ENCODE data around the gene PRKN.

The PRKN gene

DNA sequence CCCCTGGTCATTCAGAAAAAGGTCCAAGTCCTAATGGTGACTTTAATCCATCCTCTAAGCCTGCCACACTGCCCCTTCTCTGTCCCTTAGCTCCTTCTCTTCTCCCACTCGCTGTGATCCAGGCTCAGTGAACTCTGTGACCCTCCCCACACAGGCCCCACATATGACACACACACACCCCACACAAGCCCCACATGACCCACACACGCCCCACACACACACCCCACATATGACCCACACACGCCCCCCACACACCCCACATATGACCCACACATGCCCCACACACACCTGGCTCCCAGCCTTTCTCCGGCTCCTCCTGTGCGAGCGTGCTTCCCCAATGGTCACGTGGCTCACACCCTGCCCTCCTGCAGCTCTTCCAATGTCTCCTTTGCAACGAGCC is 925.3 kb downstream of the PRKN start:
- CTCF ChIA-PET: no interaction called here
- TF ChIP-seq SUZ12 (IDR thresholded peaks at IDR 0.05): no peak
- TF ChIP-seq FOXM1 (IDR thresholded peaks at IDR 0.05; ENCODE audit: borderline replicate concordance): no peak
- no peak for TF ChIP-seq HDGF (IDR thresholded peaks at IDR 0.05; ENCODE audit: borderline replicate concordance)
- POLR2A ChIA-PET: no interaction called here
- DNase-seq (ENCODE audit: extremely low spot score): no peak

DNA sequence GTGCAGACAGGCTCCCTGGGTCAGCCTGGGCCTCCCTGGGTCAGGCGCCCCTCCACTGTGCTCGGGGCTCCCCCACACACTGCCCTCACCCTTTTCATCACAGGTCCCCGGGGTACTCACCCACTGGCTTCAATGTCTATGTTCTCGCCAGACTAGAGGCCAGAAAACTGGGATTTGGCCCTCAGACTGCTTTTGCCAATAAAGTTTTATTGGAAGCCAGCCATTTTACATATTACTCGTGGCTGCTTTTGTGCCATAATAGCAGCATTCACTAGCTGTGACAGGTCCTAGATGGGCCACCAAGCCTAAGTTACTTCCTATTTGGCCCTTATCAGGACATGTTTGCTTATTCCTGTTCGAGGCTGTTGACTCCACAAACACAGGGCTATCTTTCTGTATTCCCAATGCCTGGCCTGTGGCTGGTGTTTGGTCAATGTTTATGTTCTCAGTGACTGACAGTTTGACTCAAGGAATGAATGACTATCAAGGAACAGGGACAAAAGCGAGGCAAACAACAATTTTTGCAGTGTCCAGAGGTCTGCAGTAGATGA is 928.6 kb downstream of the PRKN start:
- TF ChIP-seq HDGF (IDR thresholded peaks at IDR 0.05; ENCODE audit: borderline replicate concordance): no peak
- TF ChIP-seq ZNF384 (IDR thresholded peaks at IDR 0.05): no peak
- no peak for TF ChIP-seq LEF1 (IDR thresholded peaks at IDR 0.05; ENCODE audit: borderline replicate concordance)
- TF ChIP-seq CTBP1 (IDR thresholded peaks at IDR 0.05; ENCODE audit: borderline replicate concordance): no peak
- TF ChIP-seq FOXA1 (IDR thresholded peaks at IDR 0.05): no peak
- no peak for TF ChIP-seq ARNT (IDR thresholded peaks at IDR 0.05)
- CTCF ChIA-PET: no interaction called here
- DNase-seq (ENCODE audit: extremely low spot score): no peak
- POLR2A ChIA-PET: no interaction called here

DNA sequence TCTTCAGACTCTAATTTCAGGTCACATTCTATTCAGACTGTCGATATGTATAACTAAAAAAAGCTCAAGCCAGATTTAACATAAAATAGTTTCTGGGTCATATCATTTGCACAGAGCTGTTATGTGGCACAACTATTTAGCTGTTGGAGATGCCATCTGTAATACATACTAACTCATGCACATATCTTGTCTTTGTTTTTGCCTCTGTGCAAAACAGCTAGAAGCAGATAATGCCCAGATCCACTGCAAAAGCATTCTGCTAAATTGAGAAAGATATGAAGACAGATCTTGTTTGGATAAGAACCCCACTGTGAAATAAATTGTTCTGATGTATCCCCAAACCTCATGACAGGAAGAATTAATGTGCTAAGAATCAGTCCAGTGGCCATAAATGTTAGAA is 930.9 kb downstream of the PRKN start:
- no peak for TF ChIP-seq SUZ12 (IDR thresholded peaks at IDR 0.05)
- TF ChIP-seq TARDBP (IDR thresholded peaks at IDR 0.05): no peak
- TF ChIP-seq FOXM1 (IDR thresholded peaks at IDR 0.05; ENCODE audit: borderline replicate concordance): no peak
- no peak for TF ChIP-seq ZNF384 (IDR thresholded peaks at IDR 0.05)
- no peak for TF ChIP-seq L3MBTL2 (conservative IDR thresholded peaks at IDR 0.05)
- TF ChIP-seq FOXK2 (IDR thresholded peaks at IDR 0.05): no peak
- no peak for TF ChIP-seq NFRKB (IDR thresholded peaks at IDR 0.05)
- TF ChIP-seq CTBP1 (IDR thresholded peaks at IDR 0.05; ENCODE audit: borderline replicate concordance): no peak
- no peak for TF ChIP-seq ELF4 (IDR thresholded peaks at IDR 0.05)
- no peak for TF ChIP-seq SP1 (IDR thresholded peaks at IDR 0.05)
- no peak for TF ChIP-seq BHLHE40 (IDR thresholded peaks at IDR 0.05; ENCODE audit: borderline replicate concordance)
- no peak for TF ChIP-seq HDGF (IDR thresholded peaks at IDR 0.05; ENCODE audit: borderline replicate concordance)
- no peak for TF ChIP-seq ARNT (IDR thresholded peaks at IDR 0.05)
- TF ChIP-seq LEF1 (IDR thresholded peaks at IDR 0.05; ENCODE audit: borderline replicate concordance): no peak
- no peak for TF ChIP-seq FOXA1 (IDR thresholded peaks at IDR 0.05)
- TF ChIP-seq, protein P1, sequence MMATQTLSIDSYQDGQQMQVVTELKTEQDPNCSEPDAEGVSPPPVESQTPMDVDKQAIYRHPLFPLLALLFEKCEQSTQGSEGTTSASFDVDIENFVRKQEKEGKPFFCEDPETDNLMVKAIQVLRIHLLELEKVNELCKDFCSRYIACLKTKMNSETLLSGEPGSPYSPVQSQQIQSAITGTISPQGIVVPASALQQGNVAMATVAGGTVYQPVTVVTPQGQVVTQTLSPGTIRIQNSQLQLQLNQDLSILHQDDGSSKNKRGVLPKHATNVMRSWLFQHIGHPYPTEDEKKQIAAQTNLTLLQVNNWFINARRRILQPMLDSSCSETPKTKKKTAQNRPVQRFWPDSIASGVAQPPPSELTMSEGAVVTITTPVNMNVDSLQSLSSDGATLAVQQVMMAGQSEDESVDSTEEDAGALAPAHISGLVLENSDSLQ (IDR thresholded peaks at IDR 0.05): no peak
- CTCF ChIA-PET: no interaction called here
- POLR2A ChIA-PET: no interaction called here
- DNase-seq (ENCODE audit: extremely low spot score): no peak

DNA sequence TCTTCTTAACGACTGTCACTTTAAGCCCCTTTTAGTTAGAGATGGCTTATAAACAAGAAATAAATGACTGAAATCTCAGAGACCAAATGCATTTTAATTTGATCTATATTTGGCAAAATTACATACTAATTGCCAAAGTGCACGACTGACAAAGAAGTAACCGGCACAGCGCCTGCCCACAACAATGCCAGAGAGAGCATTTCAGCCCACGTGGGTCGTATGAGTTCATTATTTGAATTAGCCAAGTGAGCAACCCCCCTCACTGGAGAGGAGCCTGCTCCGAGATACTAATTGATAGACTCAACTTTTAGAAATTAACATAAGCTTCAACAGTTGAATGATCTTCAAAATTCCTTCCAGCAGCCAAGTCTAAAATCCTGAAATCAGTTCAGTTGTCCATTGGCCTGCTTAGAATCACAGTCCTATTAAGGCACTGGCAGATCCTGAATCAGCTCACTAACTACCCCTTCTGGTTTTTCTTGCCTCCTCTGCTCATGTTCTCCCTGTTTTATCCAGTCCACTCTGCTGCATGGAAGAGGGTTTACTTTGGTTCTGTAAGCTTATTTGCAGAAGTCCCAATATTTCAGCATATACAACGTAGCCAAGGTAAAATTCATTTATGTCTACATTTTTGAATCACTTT is 934.6 kb downstream of the PRKN start:
- ChIA-PET POLR2A (interaction anchor here (0.5 kb wide), 1 partner anchor 9 kb away, joined by 3 read pairs; no protein-coding TSS in a partner anchor), CTCF (no interaction called here)
- no peak for TF ChIP-seq NFRKB (IDR thresholded peaks at IDR 0.05)
- TF ChIP-seq FOXK2 (IDR thresholded peaks at IDR 0.05): no peak
- no peak for TF ChIP-seq ELF4 (IDR thresholded peaks at IDR 0.05)
- no peak for TF ChIP-seq HDGF (IDR thresholded peaks at IDR 0.05; ENCODE audit: borderline replicate concordance)
- TF ChIP-seq ZNF384 (IDR thresholded peaks at IDR 0.05): no peak
- TF ChIP-seq CTBP1 (IDR thresholded peaks at IDR 0.05; ENCODE audit: borderline replicate concordance): no peak
- no peak for TF ChIP-seq SUZ12 (IDR thresholded peaks at IDR 0.05)
- no peak for TF ChIP-seq ARNT (IDR thresholded peaks at IDR 0.05)
- TF ChIP-seq BHLHE40 (IDR thresholded peaks at IDR 0.05; ENCODE audit: borderline replicate concordance): no peak
- TF ChIP-seq FOXM1 (IDR thresholded peaks at IDR 0.05; ENCODE audit: borderline replicate concordance): no peak
- no peak for TF ChIP-seq LEF1 (IDR thresholded peaks at IDR 0.05; ENCODE audit: borderline replicate concordance)
- TF ChIP-seq FOXA1 (IDR thresholded peaks at IDR 0.05): no peak
- DNase-seq (ENCODE audit: extremely low spot score): no peak

DNA sequence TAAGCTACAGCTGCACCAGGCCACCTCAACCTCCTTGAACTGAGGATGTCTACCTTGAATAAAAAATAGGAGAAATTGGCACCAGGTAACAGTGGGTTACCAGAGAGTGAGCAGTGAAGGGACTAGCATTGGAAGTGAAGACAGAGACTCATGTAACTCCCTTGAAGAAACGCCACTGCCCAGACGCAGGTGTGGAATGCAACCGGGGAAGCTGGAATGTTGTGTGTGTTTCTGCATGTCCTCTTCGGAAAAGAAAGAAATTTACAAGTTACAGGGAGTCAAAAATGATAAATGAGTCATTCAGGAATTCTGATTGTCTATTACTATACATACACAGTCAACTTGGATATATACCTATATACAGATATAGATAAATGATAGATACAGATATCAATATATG is 939.0 kb downstream of the PRKN start:
- DNase-seq (ENCODE audit: extremely low spot score): no peak
- TF ChIP-seq SP1 (IDR thresholded peaks at IDR 0.05) (no peak), L3MBTL2 (conservative IDR thresholded peaks at IDR 0.05) (no peak), ELF4 (IDR thresholded peaks at IDR 0.05) (no peak), FOXA1 (IDR thresholded peaks at IDR 0.05) (no peak), SUZ12 (IDR thresholded peaks at IDR 0.05) (no peak), NFRKB (IDR thresholded peaks at IDR 0.05) (no peak), BHLHE40 (IDR thresholded peaks at IDR 0.05; ENCODE audit: borderline replicate concordance) (no peak), FOXM1 (IDR thresholded peaks at IDR 0.05; ENCODE audit: borderline replicate concordance) (no peak), ZNF384 (IDR thresholded peaks at IDR 0.05) (no peak), CTBP1 (IDR thresholded peaks at IDR 0.05; ENCODE audit: borderline replicate concordance) (no peak), FOXK2 (IDR thresholded peaks at IDR 0.05) (no peak), TARDBP (IDR thresholded peaks at IDR 0.05) (no peak), LEF1 (IDR thresholded peaks at IDR 0.05; ENCODE audit: borderline replicate concordance) (no peak), ARNT (IDR thresholded peaks at IDR 0.05) (no peak)
- TF ChIP-seq, protein P1 (IDR thresholded peaks at IDR 0.05): no peak
- ChIA-PET CTCF (interaction anchor here (0.5 to 0.7 kb wide), 2 partner anchors 10 to 16 kb away, joined by 3 read pairs; no protein-coding TSS in a partner anchor), POLR2A (no interaction called here)

DNA sequence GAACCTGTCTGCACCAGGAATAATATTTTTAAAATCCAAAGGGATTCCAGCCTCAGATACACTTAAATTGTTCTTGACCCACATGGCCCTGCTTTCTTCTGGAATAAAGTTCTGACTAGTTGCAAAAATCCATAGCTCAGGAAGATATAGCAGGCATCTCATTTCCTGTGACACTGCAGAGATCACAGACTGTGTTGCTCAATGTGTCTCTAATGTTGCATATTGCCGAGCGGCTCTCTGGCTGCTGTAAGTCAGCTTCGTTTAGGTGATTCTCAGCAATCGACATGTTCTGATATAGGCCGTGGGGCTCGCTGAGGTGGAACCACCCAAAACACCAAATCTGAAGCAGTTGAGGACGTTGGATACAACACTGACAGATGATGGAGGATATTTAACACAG is 955.4 kb downstream of the PRKN start:
- DNase-seq (ENCODE audit: extremely low spot score): no peak
- ChIA-PET CTCF (no interaction called here), POLR2A (no interaction called here)
- no peak for TF ChIP-seq L3MBTL2 (conservative IDR thresholded peaks at IDR 0.05)
- TF ChIP-seq BHLHE40 (IDR thresholded peaks at IDR 0.05; ENCODE audit: borderline replicate concordance): no peak
- TF ChIP-seq SP1 (IDR thresholded peaks at IDR 0.05): no peak
- TF ChIP-seq FOXA1 (IDR thresholded peaks at IDR 0.05): no peak
- no peak for TF ChIP-seq SUZ12 (IDR thresholded peaks at IDR 0.05)
- TF ChIP-seq TARDBP (IDR thresholded peaks at IDR 0.05): no peak
- TF ChIP-seq NFRKB (IDR thresholded peaks at IDR 0.05): no peak
- no peak for TF ChIP-seq FOXK2 (IDR thresholded peaks at IDR 0.05)
- TF ChIP-seq ZNF384 (IDR thresholded peaks at IDR 0.05): no peak
- TF ChIP-seq CTBP1 (IDR thresholded peaks at IDR 0.05; ENCODE audit: borderline replicate concordance): no peak
- TF ChIP-seq LEF1 (IDR thresholded peaks at IDR 0.05; ENCODE audit: borderline replicate concordance): no peak
- no peak for TF ChIP-seq HDGF (IDR thresholded peaks at IDR 0.05; ENCODE audit: borderline replicate concordance)

Data from HEK293T (cell line).